Testis (tissue), 3 donors: Measurements from ENCODE around the gene NME7. TPM values are rescaled to one million over a fixed set of nuclear protein-coding genes. Genes with fewer than 3 reads are reported as not detected.
"Not testable (repeated sequence)": the region's sequence is repeated elsewhere in the genome, so short reads cannot be mapped to it uniquely, and the experiment has no call there.

Source experiments
- DNase-seq: peaks from one replicate; pipeline ENCODE4 v3.0.0-alpha.2; 2019
- H3K27ac ChIP-seq, 2 donors: fragments of 200-600 bp; sonication (generic); one replicate each; pipeline ENCODE4 v1.5.1; 2019
- H3K27me3 ChIP-seq: fragments of 200-600 bp; sonication (generic); one replicate; pipeline ENCODE4 v1.5.1; 2019
- H3K36me3 ChIP-seq: fragments of 200-600 bp; sonication (generic); one replicate; pipeline ENCODE4 v1.5.1; 2017; ENCODE audit warnings: low read depth; ENCODE audit errors: missing control alignments
- H3K4me1 ChIP-seq: fragments of 200-600 bp; sonication (generic); one replicate; pipeline ENCODE4 v1.5.1; 2019
- H3K4me3 ChIP-seq, 2 donors: fragments of 200-600 bp; sonication (generic); one replicate each; pipeline ENCODE4 v1.5.1; 2017 to 2019
- H3K9me3 ChIP-seq: fragments of 200-600 bp; sonication (generic); one replicate; pipeline ENCODE4 v1.5.1; 2017
- CTCF ChIP-seq, 3 experiments: fragments of 450-650 bp in 2 of 3; fragments of 200-600 bp in 1 of 3; sonication (generic) in 1 of 3; IDR thresholded peaks; one replicate each; pipeline ENCODE4 v1.5.1; 2016 to 2019; ENCODE audit warnings: antibody characterized with exemption in 3 of 3, mild to moderate bottlenecking in 2 of 3, moderate library complexity in 1 of 3
- POLR2A ChIP-seq: fragments of 450-650 bp; IDR thresholded peaks from one replicate; pipeline ENCODE4 v1.6.1; 2017; ENCODE audit warnings: antibody characterized with exemption, mild to moderate bottlenecking, moderate library complexity
- WGBS, 2 donors: methylation state at CpG; one replicate each; pipeline ENCODE4 v1.1.5; 2018; 5-methylcytosine and 5-hydroxymethylcytosine counted together
- intact Hi-C: fragments of 100-400 bp; cut with DNase I; formaldehyde crosslinking; loops from one replicate; pipeline ENCODE4 v1.15.1; 2023; ENCODE audit warnings: low total_unique reads
- polyA plus RNA-seq: library from polyadenylated mRNA; stranded (reverse); fragments of 350-450 nt; fragmentation: Illumina TruSeq; extraction: RNeasy Lipid Tissue Mini Kit (QIAGEN cat#74804); gene quantifications from one replicate; pipeline ENCODE4 v1.2.3, GENCODE V29; 2014; ENCODE audit warnings: low read depth, low replicate concordance; ENCODE audit not compliant: insufficient read depth
- total RNA-seq, 2 donors: library from RNA; depleted of rRNA; stranded (reverse); fragments of >200 nt; gene quantifications; one replicate each; pipeline ENCODE4 v1.2.3, GENCODE V29; 2016

The NME7 gene
- total and polyA plus RNA-seq, 3 donors from 2014 or later, result 21.4 to 29.0 (median 24.0) TPM

GRCh38 chr1:169339773-169340172 is 27.8 kb downstream of the NME7 start:
- Histone ChIP-seq H3K4me3 (no peak overlapping the region), H3K36me3 (no peaks in the 10 kb centered on the region), H3K4me1 (peaks cover 16% of the 10 kb centered on the region), H3K27ac (no peak overlapping the region), H3K9me3 (no peaks in the 10 kb centered on the region), H3K27me3 (no peaks in the 10 kb centered on the region)
- intact Hi-C loops, result no loop called here
- DNase-seq, result no peak
- TF ChIP-seq CTCF (IDR thresholded peaks at IDR 0.05) (no peak), POLR2A (no peak)

GRCh38 chr1:169338617-169339016 is 29.0 kb downstream of the NME7 start:
- WGBS, 2 donors, result 46 to 53% methylated on average over 2 of the region's 2 CpGs
- Histone ChIP-seq H3K9me3 (no peaks in the 10 kb centered on the region), H3K36me3 (no peaks in the 10 kb centered on the region), H3K4me3 (no peak overlapping the region), H3K27me3 (no peaks in the 10 kb centered on the region), H3K4me1 (peaks cover 16% of the 10 kb centered on the region), H3K27ac (no peak overlapping the region)
- TF ChIP-seq CTCF (IDR thresholded peaks at IDR 0.05) (no peak), POLR2A (no peak)
- DNase-seq, result no peak
- intact Hi-C loops, result no loop called here

- 85 to 87% methylated on average over 4 to 35 of the region's 35 CpGs for WGBS, 2 donors
- not testable (repeated sequence) for H3K27ac ChIP-seq, H3K27me3 ChIP-seq
Measured at GRCh38 chr1:169336947-169337715, 30.5 kb downstream of the NME7 start.

GRCh38 chr1:169334727-169335126 is 32.9 kb downstream of the NME7 start:
- peaks cover 13% of the 10 kb centered on the region for H3K4me1 ChIP-seq
- intact Hi-C loops, H3K9me3 ChIP-seq, H3K36me3 ChIP-seq, DNase-seq, H3K27me3 ChIP-seq, H3K4me3 ChIP-seq, H3K27ac ChIP-seq: not testable (repeated sequence)
- 80 to 89% methylated on average over 3 of the region's 3 CpGs for WGBS, 2 donors

More at GRCh38 chr1:169336947-169337715, 30.5 kb downstream of the NME7 start:
- H3K9me3 ChIP-seq, DNase-seq, intact Hi-C loops, H3K36me3 ChIP-seq: not testable (repeated sequence)
- Histone ChIP-seq H3K4me1 (peaks cover 16% of the 10 kb centered on the region), H3K4me3 (peak overlapping the region in 1 of 2 donors; percentile 41)

- WGBS, 2 donors, result 92 to 94% methylated on average over 2 of the region's 2 CpGs
- H3K4me3 ChIP-seq, result no peak overlapping the region
- DNase-seq, result no peak
Measured at GRCh38 chr1:169330927-169331326, 36.7 kb downstream of the NME7 start.

More at GRCh38 chr1:169330927-169331326, 36.7 kb downstream of the NME7 start:
- no peaks in the 10 kb centered on the region for H3K27me3 ChIP-seq
- H3K9me3 ChIP-seq, result no peaks in the 10 kb centered on the region
- no peaks in the 10 kb centered on the region for H3K4me1 ChIP-seq
- intact Hi-C loops, result no loop called here
- no peaks in the 10 kb centered on the region for H3K36me3 ChIP-seq
- TF ChIP-seq POLR2A (no peak), CTCF (IDR thresholded peaks at IDR 0.05) (no peak)
- no peak overlapping the region for H3K27ac ChIP-seq
